Mesothelial cell of epicardium (in vitro differentiated cells): Measurements from ENCODE around the gene MBOAT2. TPM values are rescaled to one million over a fixed set of nuclear protein-coding genes. Genes with fewer than 3 reads are reported as not detected.

ENCODE experiments used
- DNase-seq, 2 experiments: peaks; one replicate each; pipeline ENCODE4 v3.0.0; 2021; ENCODE audit warnings: low spot score in 2 of 2; ENCODE audit not compliant: unreplicated experiment in 2 of 2
- H3K27ac Mint-ChIP-seq: 2 replicates; pipeline ENCODE4 v1.8.0; 2021; ENCODE audit warnings: mixed read lengths
- H3K27me3 Mint-ChIP-seq: 2 replicates; pipeline ENCODE4 v1.8.0; 2021; ENCODE audit warnings: low read depth, mixed read lengths
- H3K36me3 Mint-ChIP-seq: 2 replicates; pipeline ENCODE4 v1.8.0; 2021; ENCODE audit warnings: mixed read lengths
- H3K4me1 Mint-ChIP-seq: 2 replicates; pipeline ENCODE4 v1.8.0; 2021; ENCODE audit warnings: mixed read lengths
- H3K4me3 Mint-ChIP-seq: 2 replicates; pipeline ENCODE4 v1.8.0; 2021; ENCODE audit warnings: mild to moderate bottlenecking, moderate library complexity, mixed read lengths
- H3K9me3 Mint-ChIP-seq: 2 replicates; pipeline ENCODE4 v1.8.0; 2021; ENCODE audit warnings: mixed read lengths
- CTCF ChIP-seq: fragments of 200-600 bp; sonication (generic); IDR thresholded peaks from one replicate; pipeline ENCODE4 v1.5.0; 2021; ENCODE audit warnings: antibody characterized with exemption; ENCODE audit not compliant: unreplicated experiment
- total RNA-seq: library from RNA; stranded (reverse); gene quantifications from 3 replicates; pipeline ENCODE4 v1.2.1, GENCODE V29; 2021

MBOAT2 gene
- total RNA-seq, 1 donor from 2014 or later, result 53.0 TPM

GRCh38 chr2:8997108-8997507 lies 6.4 kb downstream of the MBOAT2 start:
- Mint-ChIP-seq H3K27ac (no peak overlapping the region), H3K4me3 (no peak overlapping the region), H3K4me1 (peaks cover 40% of the 10 kb centered on the region), H3K9me3 (no peaks in the 10 kb centered on the region), H3K36me3 (no peaks in the 10 kb centered on the region), H3K27me3 (no peaks in the 10 kb centered on the region)
- no peak for TF ChIP-seq CTCF
- DNase-seq, result no peak

GRCh38 chr2:8996006-8996405 lies 7.5 kb downstream of the MBOAT2 start:
- no peak overlapping the region for H3K4me3 Mint-ChIP-seq
- no peak for TF ChIP-seq CTCF
- peaks cover 37% of the 10 kb centered on the region for H3K4me1 Mint-ChIP-seq
- no peaks in the 10 kb centered on the region for H3K27me3 Mint-ChIP-seq
- H3K27ac Mint-ChIP-seq, result no peak overlapping the region
- no peaks in the 10 kb centered on the region for H3K9me3 Mint-ChIP-seq
- DNase-seq, result no peak
- no peaks in the 10 kb centered on the region for H3K36me3 Mint-ChIP-seq

GRCh38 chr2:8994386-8994785 lies 9.1 kb downstream of the MBOAT2 start:
- peaks cover 30% of the 10 kb centered on the region for H3K4me1 Mint-ChIP-seq
- H3K36me3 Mint-ChIP-seq, result no peaks in the 10 kb centered on the region
- DNase-seq, result no peak
- H3K9me3 Mint-ChIP-seq, result no peaks in the 10 kb centered on the region
- no peak for TF ChIP-seq CTCF
- no peak overlapping the region for H3K27ac Mint-ChIP-seq
- no peak overlapping the region for H3K4me3 Mint-ChIP-seq
- no peaks in the 10 kb centered on the region for H3K27me3 Mint-ChIP-seq

GRCh38 chr2:8993902-8994278 lies 9.6 kb downstream of the MBOAT2 start:
- Mint-ChIP-seq H3K27ac (no peak overlapping the region), H3K27me3 (no peaks in the 10 kb centered on the region), H3K4me1 (peaks cover 25% of the 10 kb centered on the region), H3K9me3 (no peaks in the 10 kb centered on the region), H3K4me3 (no peak overlapping the region), H3K36me3 (no peaks in the 10 kb centered on the region)
- TF ChIP-seq CTCF, result no peak
- no peak for DNase-seq

- Mint-ChIP-seq H3K4me1 (peaks cover 20% of the 10 kb centered on the region), H3K4me3 (no peak overlapping the region), H3K9me3 (no peaks in the 10 kb centered on the region), H3K27me3 (no peaks in the 10 kb centered on the region), H3K36me3 (no peaks in the 10 kb centered on the region), H3K27ac (no peak overlapping the region)
- no peak for TF ChIP-seq CTCF
- DNase-seq, result no peak
Observed at GRCh38 chr2:8993196-8993901, 10.1 kb downstream of the MBOAT2 start.

GRCh38 chr2:8992643-8993042 lies 10.8 kb downstream of the MBOAT2 start:
- H3K27me3 Mint-ChIP-seq, result no peaks in the 10 kb centered on the region
- H3K4me1 Mint-ChIP-seq, result peaks cover 14% of the 10 kb centered on the region
- H3K9me3 Mint-ChIP-seq, result no peaks in the 10 kb centered on the region
- no peak for TF ChIP-seq CTCF
- H3K4me3 Mint-ChIP-seq, result no peak overlapping the region
- no peak overlapping the region for H3K27ac Mint-ChIP-seq
- DNase-seq, result no peak
- H3K36me3 Mint-ChIP-seq, result no peaks in the 10 kb centered on the region
